ENCODE measurements around the gene SIGLEC15. TPM values are rescaled to one million over a fixed set of nuclear protein-coding genes. Genes with fewer than 3 reads are reported as not detected.
A peak's percentile ranks its signal among the peaks of the same experiment; 100 is the strongest.
"Not testable (repeated sequence)": the region's sequence is repeated elsewhere in the genome, so short reads cannot be mapped to it uniquely, and the experiment has no call there.

SIGLEC15 gene
- total RNA-seq, 1 experiment from 2014 or later: not detected

DNA sequence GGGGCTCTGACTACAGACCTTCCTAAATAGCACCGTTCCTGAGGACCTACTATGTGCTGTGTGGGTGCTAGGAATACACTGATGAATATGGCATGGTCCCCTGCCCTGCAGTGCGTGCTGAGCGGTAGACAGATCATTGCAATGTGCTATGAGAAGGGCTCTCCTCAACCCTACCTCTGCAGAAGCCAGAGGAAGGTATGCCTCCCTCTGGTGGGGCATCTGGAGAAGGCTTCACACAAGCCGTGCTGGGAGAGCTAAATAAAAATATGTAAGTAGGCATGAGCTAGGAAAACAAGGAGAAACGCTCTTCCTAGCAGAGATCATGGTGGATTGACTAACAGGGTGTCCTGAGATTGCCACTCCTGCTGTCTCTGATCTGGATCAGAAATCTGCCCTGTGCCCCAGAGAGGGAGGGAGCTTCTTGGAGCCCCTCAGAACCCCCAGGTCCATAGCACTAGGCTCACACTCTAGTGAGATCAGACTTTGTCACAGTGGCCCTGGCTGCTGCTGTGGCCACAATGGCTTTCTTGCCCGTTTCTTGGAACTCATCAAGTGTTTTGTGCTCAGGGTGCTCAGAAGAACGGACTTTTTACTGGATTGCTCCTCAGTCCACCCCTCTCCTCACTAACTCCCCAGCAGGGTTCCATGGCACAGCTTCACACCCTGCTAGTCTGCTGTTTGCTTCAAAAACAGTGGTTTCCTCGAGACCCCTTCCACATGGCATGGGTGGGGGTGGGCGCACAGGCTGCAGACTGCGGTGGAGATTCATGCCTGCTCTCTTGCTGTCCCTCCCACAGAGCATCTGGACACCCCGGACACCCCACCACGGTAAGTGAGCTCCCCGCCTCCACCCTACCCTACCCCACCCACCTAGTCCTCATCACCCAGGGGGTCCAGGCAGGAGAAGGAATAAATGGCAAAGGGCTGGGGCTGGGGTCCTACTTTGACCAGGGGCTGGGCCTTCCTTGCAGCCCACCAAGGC, 14.2 kb downstream of the SIGLEC15 start:
- in situ Hi-C loops (cut with HindIII; ENCODE audit: low sequenced_read_pairs): no loop called here
- DNase-seq (ENCODE audit: low spot score): no peak

GRCh38 chr18:45841060-45841764, 15.7 kb downstream of the SIGLEC15 start:
- in situ Hi-C loops (cut with HindIII; ENCODE audit: low sequenced_read_pairs): no loop called here
- DNase-seq (ENCODE audit: low spot score): no peak

GRCh38 chr18:45841765-45842442, 16.4 kb downstream of the SIGLEC15 start:
- no peak for DNase-seq (ENCODE audit: low spot score)
- in situ Hi-C loops (cut with HindIII; ENCODE audit: low sequenced_read_pairs): no loop called here

DNA sequence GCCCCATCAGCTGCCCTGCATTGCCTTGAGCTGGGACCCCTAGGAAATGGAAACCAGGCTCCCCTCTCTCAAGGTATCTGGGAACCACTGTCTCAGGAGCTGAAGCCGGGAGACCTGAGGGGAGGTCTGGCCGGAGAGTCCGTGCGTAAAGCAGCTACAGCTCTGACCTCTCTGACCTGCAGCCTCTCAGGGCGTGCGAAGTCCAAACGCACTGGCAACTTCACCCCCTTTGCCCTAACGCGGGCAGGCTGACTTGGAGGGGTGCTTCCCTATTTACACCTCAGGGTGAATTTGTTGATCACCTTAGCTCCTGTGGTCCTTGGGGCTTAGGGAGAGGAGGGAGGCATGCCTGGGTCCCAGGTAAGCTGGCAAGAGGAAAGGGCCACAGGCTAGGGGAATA, 17.5 kb downstream of the SIGLEC15 start:
- in situ Hi-C loops (cut with HindIII; ENCODE audit: low sequenced_read_pairs): no loop called here
- DNase-seq (ENCODE audit: low spot score): no peak

DNA sequence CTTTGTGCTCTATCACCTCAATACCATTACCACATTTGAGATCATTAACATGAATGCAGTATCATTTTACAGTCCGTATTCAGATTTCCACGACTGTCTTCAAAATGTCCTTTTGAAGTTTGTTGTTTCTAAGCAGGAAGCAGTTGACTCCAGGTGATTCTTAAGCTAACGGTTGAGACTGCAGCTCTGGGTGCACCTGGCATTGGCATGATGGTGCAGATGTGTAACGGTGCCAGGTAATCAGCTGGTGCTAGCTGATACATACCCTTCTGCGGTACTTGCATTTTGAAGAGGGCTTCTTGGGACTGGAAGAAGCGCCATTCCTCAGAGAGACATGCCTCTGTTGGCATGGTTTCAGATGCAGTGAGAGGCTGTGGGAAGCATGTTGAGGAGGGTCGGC, 19.5 kb downstream of the SIGLEC15 start:
- in situ Hi-C loops (cut with HindIII; ENCODE audit: low sequenced_read_pairs): no loop called here
- DNase-seq (ENCODE audit: low spot score): no peak

DNA sequence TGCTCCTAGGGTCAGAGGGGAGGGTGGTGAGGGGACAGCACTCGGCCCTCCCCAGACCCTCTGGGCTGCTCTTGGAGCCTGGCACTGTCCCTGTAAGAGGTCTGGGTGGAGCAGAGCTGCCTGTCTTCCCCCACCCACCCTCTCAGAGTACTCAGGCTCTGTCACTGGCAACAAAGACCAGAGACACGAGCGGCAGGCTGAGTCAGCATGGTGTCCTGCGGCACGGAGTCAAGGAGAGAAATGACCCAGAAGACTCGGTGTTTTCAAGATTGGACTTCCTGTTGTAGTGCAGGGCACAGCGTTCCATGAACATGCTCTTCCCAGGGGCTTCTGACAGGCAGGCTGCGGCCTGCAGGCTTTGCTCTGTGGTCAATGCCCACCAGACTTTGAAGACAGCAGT, 19.9 kb downstream of the SIGLEC15 start:
- peak; percentile 30 for DNase-seq (ENCODE audit: low spot score)
- in situ Hi-C loops (cut with HindIII; ENCODE audit: low sequenced_read_pairs): no loop called here

DNA sequence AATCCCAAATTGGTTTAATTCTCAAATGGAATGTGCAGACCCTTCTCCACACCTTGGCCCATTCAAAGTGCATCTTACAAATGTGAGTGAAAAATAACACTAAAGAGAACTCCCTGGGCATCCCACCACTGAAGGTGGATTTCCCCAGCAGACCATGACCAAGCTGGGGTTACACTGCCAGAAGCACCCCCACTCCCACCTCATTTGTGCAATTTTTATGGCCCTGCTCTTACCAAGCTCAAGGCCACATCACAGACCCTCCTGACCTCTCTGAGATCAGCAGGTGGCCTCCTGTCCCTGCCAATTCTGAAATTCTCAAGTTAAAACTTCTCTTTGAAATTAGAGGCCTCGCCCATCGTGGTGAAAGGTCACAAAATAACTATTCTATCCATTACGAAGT, 21.6 kb downstream of the SIGLEC15 start:
- in situ Hi-C loops (cut with HindIII; ENCODE audit: low sequenced_read_pairs): no loop called here
- DNase-seq (ENCODE audit: low spot score): no peak

DNA sequence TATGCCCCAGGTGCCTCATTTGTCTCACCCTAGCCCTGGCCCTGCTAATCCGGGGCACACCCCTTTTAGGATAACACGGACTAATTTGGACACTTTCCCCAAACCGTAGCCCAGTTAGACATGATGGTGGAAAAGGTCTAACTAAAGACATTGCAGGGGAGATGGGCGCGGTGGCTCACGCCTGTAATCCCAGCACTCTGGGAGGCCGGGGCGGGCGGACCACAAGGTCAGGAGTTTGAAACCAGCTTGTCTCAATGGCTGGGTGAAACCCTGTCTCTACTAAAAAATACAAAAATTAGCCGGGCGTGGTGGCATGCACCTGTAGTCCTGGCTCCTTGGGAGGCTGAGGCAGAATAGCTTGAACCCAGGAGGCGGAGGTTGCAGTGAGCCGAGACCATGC, 23.2 kb downstream of the SIGLEC15 start:
- DNase-seq (ENCODE audit: low spot score); in situ Hi-C loops (cut with HindIII; ENCODE audit: low sequenced_read_pairs): not testable (repeated sequence)

DNA sequence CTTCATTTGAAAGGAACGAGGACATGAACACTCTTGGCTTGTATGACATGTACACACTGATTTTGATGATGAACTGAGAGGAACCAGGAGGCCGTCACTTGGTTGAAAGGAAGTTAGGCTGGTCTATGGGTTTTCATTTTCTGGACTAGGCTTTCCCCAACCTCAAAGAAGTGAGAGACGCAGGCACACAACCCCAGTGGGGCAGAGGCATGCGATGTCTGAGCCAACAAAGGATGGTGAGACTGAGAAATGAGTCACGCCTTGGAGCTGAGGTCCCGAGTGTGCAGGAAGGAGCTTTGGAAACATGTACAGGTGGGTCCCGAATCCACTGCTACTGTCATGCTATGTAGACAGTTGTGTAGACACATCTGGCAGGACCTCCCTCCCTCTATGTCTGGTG, 24.1 kb downstream of the SIGLEC15 start:
- in situ Hi-C loops (cut with HindIII; ENCODE audit: low sequenced_read_pairs): no loop called here
- no peak for DNase-seq (ENCODE audit: low spot score)

- in situ Hi-C loops (cut with HindIII; ENCODE audit: low sequenced_read_pairs): no loop called here
- no peak for DNase-seq (ENCODE audit: low spot score)
Measured at GRCh38 chr18:45850021-45850420, 24.5 kb downstream of the SIGLEC15 start.

GRCh38 chr18:45851161-45851925, 25.9 kb downstream of the SIGLEC15 start:
- in situ Hi-C loops (cut with HindIII; ENCODE audit: low sequenced_read_pairs): no loop called here
- DNase-seq (ENCODE audit: low spot score): peak; percentile 60

DNA sequence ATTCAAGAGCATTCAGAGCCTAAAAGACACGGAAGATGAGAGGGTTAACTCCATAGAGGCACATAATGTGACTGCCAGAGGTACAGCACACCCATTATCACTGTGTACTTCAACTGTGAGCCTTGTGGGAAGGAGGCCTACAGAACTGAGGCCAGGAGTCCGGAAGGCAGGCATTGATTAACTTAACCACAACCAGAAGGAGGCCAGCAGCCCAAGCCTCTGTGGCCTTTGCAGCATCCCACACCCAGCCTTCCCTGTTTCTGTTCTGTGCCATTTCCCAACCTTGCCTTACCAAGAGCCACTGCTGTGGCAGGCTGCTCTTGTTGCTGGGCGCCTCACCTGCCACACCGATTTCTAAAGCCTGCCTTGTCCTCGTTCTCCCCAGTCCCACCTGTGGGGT, 27.2 kb downstream of the SIGLEC15 start:
- DNase-seq (ENCODE audit: low spot score): no peak
- in situ Hi-C loops (cut with HindIII; ENCODE audit: low sequenced_read_pairs): no loop called here

- no peak for DNase-seq (ENCODE audit: low spot score)
- in situ Hi-C loops (cut with HindIII; ENCODE audit: low sequenced_read_pairs): no loop called here
Measured at GRCh38 chr18:45854036-45854586, 28.6 kb downstream of the SIGLEC15 start.

GRCh38 chr18:45856531-45856930, 31.1 kb downstream of the SIGLEC15 start:
- in situ Hi-C loops (cut with HindIII; ENCODE audit: low sequenced_read_pairs): no loop called here

DNA sequence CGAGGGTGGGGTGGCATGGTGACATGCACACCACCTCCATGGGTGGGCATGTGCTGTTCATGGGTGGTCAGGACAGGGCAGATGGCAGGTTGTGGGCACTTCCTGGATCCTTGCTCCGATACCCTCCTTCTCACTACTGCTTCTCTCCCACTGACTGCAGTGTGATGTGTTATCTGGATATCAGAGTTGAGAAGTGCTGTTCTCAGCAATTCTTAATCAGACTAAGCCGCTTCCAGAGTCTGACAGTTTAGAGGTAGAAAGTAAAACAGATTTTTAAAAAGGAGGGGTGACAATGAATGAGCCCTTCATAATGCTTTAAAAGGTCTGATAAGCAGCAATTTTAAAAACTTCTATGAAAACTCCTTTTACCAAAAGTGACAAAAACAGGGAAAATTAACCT, 33.9 kb downstream of the SIGLEC15 start:
- no peak for DNase-seq (ENCODE audit: low spot score)
- in situ Hi-C loops (cut with HindIII; ENCODE audit: low sequenced_read_pairs): no loop called here

More at GRCh38 chr18:45856531-45856930, 31.1 kb downstream of the SIGLEC15 start:
- no peak for DNase-seq (ENCODE audit: low spot score)

DNA sequence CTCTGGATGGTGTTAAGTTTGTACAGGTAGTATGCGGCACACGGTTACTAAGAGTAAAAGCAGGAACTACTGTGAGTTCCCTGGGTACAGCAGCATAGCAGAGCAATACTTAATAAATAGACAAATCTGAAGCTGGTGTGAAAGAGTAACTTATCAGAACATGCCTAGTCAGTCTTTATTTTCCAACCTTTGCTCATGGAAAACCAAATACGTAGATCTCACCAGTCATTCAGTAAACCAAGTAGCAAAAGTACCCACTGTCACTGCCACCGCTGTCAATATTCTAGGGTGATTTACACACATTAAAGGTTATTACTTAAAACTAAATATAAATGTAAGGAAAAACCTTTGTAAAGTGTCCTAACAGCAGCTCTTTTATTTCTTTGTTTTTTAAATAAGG, 35.0 kb downstream of the SIGLEC15 start:
- in situ Hi-C loops (cut with HindIII; ENCODE audit: low sequenced_read_pairs): no loop called here
- DNase-seq (ENCODE audit: low spot score): no peak

GRCh38 chr18:45860971-45861370, 35.5 kb downstream of the SIGLEC15 start:
- in situ Hi-C loops (cut with HindIII; ENCODE audit: low sequenced_read_pairs): no loop called here
- DNase-seq (ENCODE audit: low spot score): no peak

GRCh38 chr18:45861926-45862325, 36.5 kb downstream of the SIGLEC15 start:
- DNase-seq (ENCODE audit: low spot score): no peak
- in situ Hi-C loops (cut with HindIII; ENCODE audit: low sequenced_read_pairs): no loop called here

- in situ Hi-C loops (cut with HindIII; ENCODE audit: low sequenced_read_pairs): no loop called here
Measured at GRCh38 chr18:45863469-45863868, 38.0 kb downstream of the SIGLEC15 start.

More at GRCh38 chr18:45863469-45863868, 38.0 kb downstream of the SIGLEC15 start:
- DNase-seq (ENCODE audit: low spot score): no peak

Data from G401 (cell line).